Tibial nerve (tissue), 4 donors: ENCODE data around the gene ZNF143.

ENCODE experiments used
- CTCF ChIP-seq, 5 experiments: fragments of 200-600 bp in 3 of 5; fragments of 450-650 bp in 2 of 5; sonication (generic) in 3 of 5; IDR thresholded peaks; one replicate each; pipeline ENCODE4 v1.5.1; 2016 to 2019; ENCODE audit warnings: antibody characterized with exemption in 5 of 5, mild to moderate bottlenecking in 3 of 5, moderate library complexity in 2 of 5
- EP300 ChIP-seq, 2 donors: sonication (generic); formaldehyde crosslinking; IDR thresholded peaks; one replicate each; pipeline ENCODE4 v1.6.1; 2017; ENCODE audit warnings: antibody characterized with exemption in 2 of 2, mild to moderate bottlenecking in 1 of 2
- POLR2A ChIP-seq, 2 donors: fragments of 450-650 bp; IDR thresholded peaks; one replicate each; pipeline ENCODE4 v1.6.1; 2017; ENCODE audit warnings: antibody characterized with exemption in 2 of 2, mild to moderate bottlenecking in 2 of 2, moderate library complexity in 2 of 2

GRCh38 chr11:9479899-9480298 lies 19.1 kb downstream of the ZNF143 start:
- TF ChIP-seq POLR2A (IDR thresholded peaks at IDR 0.05) (no peak), CTCF (IDR thresholded peaks at IDR 0.05) (no peak), EP300 (IDR thresholded peaks at IDR 0.05) (no peak)
